OCI-LY7 (cell line): ENCODE measurements around the gene CCDC3. TPM values are rescaled to one million over a fixed set of nuclear protein-coding genes. Genes with fewer than 3 reads are reported as not detected.

Experiments used
- BruUV-seq: library from RNA; stranded (reverse); fragments of 400-500 nt; replicated peaks from 2 replicates; lab custom pipeline; 2021; lab: Mats Ljungman, UMichigan
- CTCF ChIA-PET: fragments of 300-600 bp; sonication (Branson Sonifier 250); formaldehyde crosslinking; loops from one replicate; lab custom pipeline; 2022; ENCODE audit warnings: antibody characterized with exemption; ENCODE audit not compliant: unreplicated experiment; lab: Charles Lee
- POLR2A ChIA-PET: fragments of 300-600 bp; sonication (Branson Sonifier 250); formaldehyde crosslinking; loops from one replicate; lab custom pipeline; 2022; ENCODE audit warnings: antibody characterized with exemption; lab: Charles Lee
- DNase-seq: peaks from one replicate; pipeline ENCODE4 v3.0.0-alpha.2; 2015; ENCODE audit warnings: low spot score
- H2AFZ ChIP-seq: fragments of 200-600 bp; sonication (generic), shearing (Covaris generic); 2 replicates; pipeline ENCODE4 v1.6.1; 2014; ENCODE audit warnings: mild to moderate bottlenecking, antibody characterized with exemption, low read length, moderate library complexity
- H3K27ac ChIP-seq: fragments of 200-600 bp; sonication (generic); 2 replicates; pipeline ENCODE4 v1.5.1; 2014; ENCODE audit warnings: mixed run types, low read depth, mild to moderate bottlenecking, moderate library complexity, low read length, inconsistent platforms; ENCODE audit not compliant: poor library complexity, severe bottlenecking
- H3K36me3 ChIP-seq: fragments of 200-600 bp; sonication (generic); 2 replicates; pipeline ENCODE4 v1.6.1; 2014; ENCODE audit warnings: mild to moderate bottlenecking, antibody characterized with exemption, low read length, moderate library complexity, mixed read lengths; ENCODE audit not compliant: insufficient read depth
- H3K4me1 ChIP-seq: fragments of 200-600 bp; sonication (generic); 2 replicates; pipeline ENCODE4 v1.5.1; 2014; ENCODE audit warnings: mild to moderate bottlenecking, low read length; ENCODE audit not compliant: insufficient read depth, poor library complexity, severe bottlenecking
- H3K4me2 ChIP-seq: fragments of 200-600 bp; sonication (generic); 2 replicates; pipeline ENCODE4 v1.6.1; 2014; ENCODE audit warnings: mild to moderate bottlenecking, low read length
- H3K4me3 ChIP-seq: fragments of 200-600 bp; sonication (generic); 2 replicates; pipeline ENCODE4 v1.5.1; 2014; ENCODE audit warnings: mild to moderate bottlenecking, low read depth, low read length; ENCODE audit not compliant: poor library complexity, severe bottlenecking
- H3K79me2 ChIP-seq: fragments of 200-600 bp; sonication (generic); 2 replicates; pipeline ENCODE4 v1.6.1; 2016; ENCODE audit warnings: low read depth, mild to moderate bottlenecking, low read length, moderate library complexity, mixed read lengths; ENCODE audit not compliant: insufficient read depth
- H3K9me2 ChIP-seq: fragments of 200-600 bp; sonication (generic); 2 replicates; pipeline ENCODE4 v1.6.1; 2016; ENCODE audit warnings: mild to moderate bottlenecking, low read length, mixed read lengths; ENCODE audit not compliant: insufficient read depth
- H3K9me3 ChIP-seq: fragments of 200-600 bp; sonication (generic); 2 replicates; pipeline ENCODE4 v1.6.1; 2014; ENCODE audit warnings: mild to moderate bottlenecking, mixed run types, low read length, mixed read lengths
- H4K20me1 ChIP-seq: fragments of 200-600 bp; sonication (generic); 2 replicates; pipeline ENCODE4 v1.6.1; 2014; ENCODE audit warnings: mild to moderate bottlenecking, antibody characterized with exemption, low read length, moderate library complexity, mixed read lengths; ENCODE audit not compliant: insufficient read depth
- CTCF ChIP-seq: fragments of 200-600 bp; sonication (generic); conservative IDR thresholded peaks from 2 replicates; pipeline ENCODE4 v1.5.1; 2014; ENCODE audit warnings: mild to moderate bottlenecking, antibody characterized with exemption, low read length, moderate library complexity, mixed read lengths
- EZH2phosphoT487 ChIP-seq: fragments of 200-600 bp; sonication (generic); IDR thresholded peaks from 2 replicates; pipeline ENCODE4 v1.6.1; 2018; ENCODE audit warnings: low read depth, borderline replicate concordance, mild to moderate bottlenecking, mixed run types, antibody characterized with exemption, low read length, moderate library complexity, mixed read lengths
- intact Hi-C: fragments of 100-400 bp; cut with micrococcal nuclease; formaldehyde crosslinking; loops from one replicate; pipeline ENCODE4 v1.10.0; 2022; ENCODE audit not compliant: unreplicated experiment
- total RNA-seq, 2 experiments: library from RNA; depleted of rRNA in 1 of 2; stranded (reverse); fragments of >200 nt in 1 of 2; shearing (Covaris generic) in 1 of 2; gene quantifications; 2 replicates each; pipeline ENCODE4 v1.2.3, GENCODE V29; 2014 to 2022

CCDC3 gene
- total RNA-seq, 2 experiments from 2014 or later, result not detected

- H4K20me1 ChIP-seq, result no peaks in the 10 kb centered on the region
- no peaks in the 10 kb centered on the region for H3K79me2 ChIP-seq
- no peaks in the 10 kb centered on the region for H3K4me1 ChIP-seq
- H3K36me3 ChIP-seq, result no peaks in the 10 kb centered on the region
- CTCF ChIA-PET, result no interaction called here
- H2AFZ ChIP-seq, result no peak overlapping the region
- no peak overlapping the region for H3K4me3 ChIP-seq
- BruUV-seq, result no TSS peak
- H3K9me2 ChIP-seq, result no peaks in the 10 kb centered on the region
- no peak for TF ChIP-seq CTCF
- no peak for TF ChIP-seq EZH2phosphoT487
- H3K4me2 ChIP-seq, result no peak overlapping the region
- H3K27ac ChIP-seq, result no peak overlapping the region
- intact Hi-C loops, result no loop called here
- DNase-seq, result no peak
- POLR2A ChIA-PET, result interaction anchor here (0.7 kb wide), 1 partner anchor 729 kb away, joined by 3 read pairs; no protein-coding TSS in a partner anchor
- no peaks in the 10 kb centered on the region for H3K9me3 ChIP-seq
Measured at GRCh38 chr10:13049774-13050420, 48.4 kb upstream of the CCDC3 start.

- DNase-seq, result no peak
- intact Hi-C loops, result no loop called here
- POLR2A ChIA-PET, result interaction anchor here (0.6 kb wide), 1 partner anchor 54 kb away, joined by 3 read pairs; no protein-coding TSS in a partner anchor
- H2AFZ ChIP-seq, result no peak overlapping the region
- no peak overlapping the region for H3K27ac ChIP-seq
- no peaks in the 10 kb centered on the region for H3K36me3 ChIP-seq
- no peaks in the 10 kb centered on the region for H3K9me2 ChIP-seq
- H4K20me1 ChIP-seq, result no peaks in the 10 kb centered on the region
- CTCF ChIA-PET, result no interaction called here
- H3K9me3 ChIP-seq, result no peaks in the 10 kb centered on the region
- H3K4me1 ChIP-seq, result no peaks in the 10 kb centered on the region
- no TSS peak for BruUV-seq
- H3K79me2 ChIP-seq, result no peaks in the 10 kb centered on the region
- H3K4me2 ChIP-seq, result no peak overlapping the region
- no peak for TF ChIP-seq CTCF
- TF ChIP-seq EZH2phosphoT487, result no peak
- H3K4me3 ChIP-seq, result no peak overlapping the region
Measured at GRCh38 chr10:13048762-13049161, 47.2 kb upstream of the CCDC3 start.

- H3K36me3 ChIP-seq, result no peaks in the 10 kb centered on the region
- no peaks in the 10 kb centered on the region for H4K20me1 ChIP-seq
- ChIA-PET CTCF (no interaction called here), POLR2A (interaction anchor here (0.6 to 1.0 kb wide), 2 partner anchors 26 to 50 kb away, joined by 3 read pairs; no protein-coding TSS in a partner anchor)
- no peak overlapping the region for H2AFZ ChIP-seq
- no peak overlapping the region for H3K4me3 ChIP-seq
- no peak overlapping the region for H3K4me2 ChIP-seq
- no peaks in the 10 kb centered on the region for H3K9me2 ChIP-seq
- no peaks in the 10 kb centered on the region for H3K4me1 ChIP-seq
- no peaks in the 10 kb centered on the region for H3K9me3 ChIP-seq
- H3K79me2 ChIP-seq, result no peaks in the 10 kb centered on the region
- no peak for DNase-seq
- H3K27ac ChIP-seq, result no peak overlapping the region
- TF ChIP-seq EZH2phosphoT487 (no peak), CTCF (no peak)
- BruUV-seq, result no TSS peak
- intact Hi-C loops, result no loop called here
Measured at GRCh38 chr10:13047529-13048206, 46.2 kb upstream of the CCDC3 start.
